Hepatocyte (in vitro differentiated cells): ENCODE measurements around the gene TOX3.

Experiments
- EZH2 ChIP-seq: fragments of 200-600 bp; sonication (generic); IDR thresholded peaks from 2 replicates; pipeline ENCODE4 v1.6.1; 2016; ENCODE audit warnings: antibody characterized with exemption, mild to moderate bottlenecking, borderline replicate concordance
- TF ChIP-seq, protein P1 (sequence below): fragments of 200-600 bp; sonication (generic); IDR thresholded peaks from 2 replicates; pipeline ENCODE4 v1.5.1; 2016; ENCODE audit warnings: antibody characterized with exemption, mild to moderate bottlenecking; ENCODE audit not compliant: poor library complexity

DNA sequence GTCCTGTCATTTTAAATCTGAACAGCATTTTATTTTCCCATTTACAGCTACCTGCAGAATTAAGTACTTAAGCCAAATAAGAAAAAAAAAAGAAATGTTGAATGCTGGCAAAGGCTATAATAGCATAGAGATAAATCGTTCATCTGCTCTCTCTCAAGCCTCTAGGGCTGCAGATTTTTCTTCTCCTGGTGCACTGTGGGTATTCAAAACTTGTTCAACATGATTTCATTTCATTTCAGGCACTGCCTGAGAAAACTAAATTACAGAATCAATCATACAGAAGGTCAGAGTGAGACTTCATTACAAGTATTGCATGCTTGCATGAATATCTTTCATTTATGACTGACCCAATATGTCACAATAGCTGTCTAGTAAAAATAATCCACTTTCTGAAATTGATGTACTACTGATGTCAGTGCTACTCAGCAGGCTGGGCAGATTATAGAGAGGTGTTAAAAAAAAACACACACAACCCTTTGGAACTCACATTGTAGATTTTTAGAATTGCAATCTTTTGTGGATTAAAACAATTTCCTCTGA, 86.2 kb downstream of the TOX3 start:
- TF ChIP-seq EZH2 = no peak
- TF ChIP-seq, protein P1, sequence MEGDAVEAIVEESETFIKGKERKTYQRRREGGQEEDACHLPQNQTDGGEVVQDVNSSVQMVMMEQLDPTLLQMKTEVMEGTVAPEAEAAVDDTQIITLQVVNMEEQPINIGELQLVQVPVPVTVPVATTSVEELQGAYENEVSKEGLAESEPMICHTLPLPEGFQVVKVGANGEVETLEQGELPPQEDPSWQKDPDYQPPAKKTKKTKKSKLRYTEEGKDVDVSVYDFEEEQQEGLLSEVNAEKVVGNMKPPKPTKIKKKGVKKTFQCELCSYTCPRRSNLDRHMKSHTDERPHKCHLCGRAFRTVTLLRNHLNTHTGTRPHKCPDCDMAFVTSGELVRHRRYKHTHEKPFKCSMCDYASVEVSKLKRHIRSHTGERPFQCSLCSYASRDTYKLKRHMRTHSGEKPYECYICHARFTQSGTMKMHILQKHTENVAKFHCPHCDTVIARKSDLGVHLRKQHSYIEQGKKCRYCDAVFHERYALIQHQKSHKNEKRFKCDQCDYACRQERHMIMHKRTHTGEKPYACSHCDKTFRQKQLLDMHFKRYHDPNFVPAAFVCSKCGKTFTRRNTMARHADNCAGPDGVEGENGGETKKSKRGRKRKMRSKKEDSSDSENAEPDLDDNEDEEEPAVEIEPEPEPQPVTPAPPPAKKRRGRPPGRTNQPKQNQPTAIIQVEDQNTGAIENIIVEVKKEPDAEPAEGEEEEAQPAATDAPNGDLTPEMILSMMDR = no peak
